Right lobe of liver (tissue), 6 donors: ENCODE data around the gene IFT20. TPM values are rescaled to one million over a fixed set of nuclear protein-coding genes. Genes with fewer than 3 reads are reported as not detected.

Experiments
- ATAC-seq, 4 donors: fragments of 200-7000 bp; cut with Tn5 transposase; one replicate each; pipeline ENCODE4 v1.9.1; 2020; ENCODE audit warnings: mild to moderate bottlenecking in 4 of 4, moderate library complexity in 4 of 4
- DNase-seq, 3 donors: peaks; one replicate each; pipeline ENCODE4 v3.0.0-alpha.2; 2020
- H3K27ac ChIP-seq, 3 donors: fragments of 200-600 bp; one replicate each; pipeline ENCODE4 v1.8.0; 2022
- H3K27me3 ChIP-seq, 2 donors: fragments of 200-600 bp; one replicate each; pipeline ENCODE4 v1.8.0; 2022
- H3K36me3 ChIP-seq, 4 donors: fragments of 200-600 bp; sonication (generic) in 1 of 4; one replicate each; pipeline versions ENCODE4 v1.5.1 to v1.8.0; 2017 to 2022; ENCODE audit warnings: control low read depth in 1 of 4
- H3K4me1 ChIP-seq, 4 donors: fragments of 200-600 bp; sonication (generic) in 1 of 4; one replicate each; pipeline versions ENCODE4 v1.5.1 to v1.8.0; 2017 to 2022; ENCODE audit warnings: control low read depth in 1 of 4
- H3K4me3 ChIP-seq, 3 donors: fragments of 200-600 bp; one replicate each; pipeline ENCODE4 v1.8.0; 2022
- H3K9me3 ChIP-seq, 4 donors: fragments of 200-600 bp; sonication (generic) in 1 of 4; one replicate each; pipeline versions ENCODE4 v1.5.1 to v1.8.0; 2017 to 2022; ENCODE audit warnings: control low read depth in 1 of 4
- CTCF ChIP-seq, 4 donors: fragments of 200-600 bp in 3 of 4; fragments of 450-650 bp in 1 of 4; IDR thresholded peaks; one replicate each; pipeline versions ENCODE4 v1.5.1 to v1.8.0; 2016 to 2022; ENCODE audit warnings: antibody characterized with exemption in 4 of 4, mild to moderate bottlenecking in 2 of 4
- POLR2A ChIP-seq: fragments of 450-650 bp; IDR thresholded peaks from one replicate; pipeline ENCODE4 v1.6.1; 2017; ENCODE audit warnings: antibody characterized with exemption, mild to moderate bottlenecking
- WGBS: methylation state at CpG from one replicate; pipeline ENCODE4 v1.1.6; 2018; ENCODE audit warnings: low coverage, low lambda C conversion rate; ENCODE audit not compliant: insufficient coverage; ENCODE audit errors: missing lambda C conversion rate; 5-methylcytosine and 5-hydroxymethylcytosine counted together
- intact Hi-C, 2 donors: fragments of 100-400 bp; cut with DNase I; formaldehyde crosslinking; loops; one replicate each; pipeline versions ENCODE4 v1.11.2 to v1.14.1; 2022
- microRNA-seq, 2 donors: library from miRNA; unstranded; fragments of <30 nt; microRNA quantifications; one replicate each; pipeline ENCODE4, GENCODE V29; 2019 to 2020
- total RNA-seq, 6 experiments: library from RNA; depleted of rRNA in 2 of 6; stranded (reverse); fragments of >200 nt in 2 of 6; fragmentation: NEBNext Ultra II Directional in 3 of 6; extraction: Animal tissue kit (Norgen Biotek cat#: 25700) in 3 of 6; gene quantifications; one replicate each; pipeline versions ENCODE4 v1.1.0 to v1.2.4, GENCODE V29; 2016 to 2023
- donor health status: DM: no; HTN: yes; CAD: no.
- donor health status: DM: no; HTN: no; CAD: no.
- donor health status: DM: no; HTN: no; CAD: no.
- donor health status: DM: no; HTN: yes; CAD: no.
- donor health status: DM: no; HTN: yes; CAD: no.

The IFT20 gene
- total RNA-seq, 6 experiments from 2014 or later = 20.6 to 29.6 (median 26.1) TPM

GRCh38 chr17:28279411-28279810 lies 55.9 kb downstream of the IFT20 start:
- Histone ChIP-seq H3K4me1 (no peaks in the 10 kb centered on the region), H3K9me3 (no peaks in the 10 kb centered on the region), H3K36me3 (no peaks in the 10 kb centered on the region), H3K27me3 (no peaks in the 10 kb centered on the region), H3K27ac (no peak overlapping the region), H3K4me3 (no peak overlapping the region)
- 74% methylated on average over 5 of the region's 6 CpGs for WGBS
- DNase-seq = no peak
- no peak for ATAC-seq
- TF ChIP-seq CTCF (IDR thresholded peaks at IDR 0.05) = no peak
- no peak for TF ChIP-seq POLR2A
- intact Hi-C loops = no loop called here

Small RNA genes within 50 kb of the gene (microRNA-seq; reads per million reads assigned to microRNA genes)
- gene MIR4723 = 0 reads per million in 2 donors

Other genes starting within 250 kb of the IFT20 start
- gene TMEM97, start 16.3 kb downstream of the IFT20 start, total RNA-seq = 10 to 100 TPM; 20.0 to 84.0 (median 44.2) TPM
- gene TNFAIP1, start 289 bp upstream of the IFT20 start, total RNA-seq = 10 to 100 TPM; 32.3 to 87.6 (median 38.2) TPM
- 100 to 1,000 TPM in 5 of 6 experiments, 10 to 100 TPM in 1; 92.5 to 156 (median 130) TPM for gene POLDIP2, start 22.1 kb upstream of the IFT20 start, total RNA-seq
- gene SEBOX, start 29.7 kb upstream of the IFT20 start, total RNA-seq = not detected
- 1,000 to 10,000 TPM; 2,747 to 3,771 (median 3,031) TPM for gene VTN, start 34.8 kb upstream of the IFT20 start, total RNA-seq
- gene SARM1, start 36.2 kb upstream of the IFT20 start, total RNA-seq = 1 to 10 TPM; 2.8 to 5.1 (median 3.9) TPM
- 10 to 100 TPM; 22.1 to 44.6 (median 32.1) TPM for gene SLC46A1, start 70.7 kb upstream of the IFT20 start, total RNA-seq
- gene SLC13A2, start 138.2 kb upstream of the IFT20 start, total RNA-seq = under 1 TPM; 0.09 to 0.49 (median 0.24) TPM
- gene FOXN1, start 170.9 kb upstream of the IFT20 start, total RNA-seq = not detected
- 10 to 100 TPM; 11.5 to 37.8 (median 13.1) TPM for gene UNC119, start 217.2 kb upstream of the IFT20 start, total RNA-seq
- gene PIGS, start 236.1 kb upstream of the IFT20 start, total RNA-seq = 10 to 100 TPM in 4 of 6 experiments, 1 to 10 TPM in 2; 7.2 to 13.8 (median 11.0) TPM
- 10 to 100 TPM; 36.0 to 76.6 (median 48.9) TPM for gene ALDOC, start 241.4 kb upstream of the IFT20 start, total RNA-seq